Measurements from ENCODE around the gene ROCK2. TPM values are rescaled to one million over a fixed set of nuclear protein-coding genes. Genes with fewer than 3 reads are reported as not detected.

The ROCK2 gene
- polyA plus RNA-seq, 2 of the 4 experiments (the other 2 are of a cell fraction) = 34.0 to 38.7 TPM

DNA sequence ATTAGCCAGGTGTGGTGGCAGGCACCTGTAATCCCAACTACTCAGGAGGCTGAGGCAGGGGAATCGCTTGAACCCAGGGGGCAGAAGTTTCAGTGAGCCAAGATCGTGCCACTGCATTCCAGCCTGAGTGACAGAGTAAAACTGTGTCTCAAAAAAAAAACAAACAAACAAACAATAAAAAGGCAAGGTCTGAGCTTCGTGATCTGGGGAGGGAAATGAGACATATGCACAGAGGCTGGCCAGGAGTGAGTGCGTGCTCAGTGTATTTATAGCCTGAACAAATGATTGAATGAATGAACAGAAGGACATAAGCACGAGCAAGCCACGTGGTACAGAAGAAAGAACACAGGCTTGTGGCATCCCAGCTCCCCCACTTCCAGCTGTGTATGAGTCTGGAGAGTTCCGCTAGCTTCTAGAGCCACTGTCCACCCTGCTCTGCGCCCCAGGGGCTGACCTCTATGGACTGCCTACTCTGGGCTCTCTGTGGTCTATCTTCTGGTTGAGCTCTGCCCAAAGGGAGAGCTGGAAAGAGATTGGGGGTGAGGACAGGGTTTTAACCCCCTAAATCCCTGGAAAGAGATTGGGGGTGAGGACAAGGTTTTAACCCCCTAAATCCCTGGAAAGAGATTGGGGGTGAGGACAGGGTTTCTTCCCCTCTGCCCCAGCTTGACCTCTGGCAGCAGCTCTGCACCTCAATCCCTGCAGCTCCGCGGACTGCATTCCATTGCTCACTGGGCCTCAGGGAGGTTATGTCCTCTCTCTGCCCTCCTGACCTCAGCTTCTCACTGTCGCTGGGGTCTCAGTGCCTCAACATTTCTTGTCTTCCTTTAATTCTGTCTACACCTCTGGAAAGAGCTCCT lies 11.0 kb upstream of the ROCK2 start:
- 75% methylated on average over 11 of the region's 11 CpGs for WGBS (ENCODE audit: missing lambda C conversion rate)
- no peak for FAIRE-seq
- CTCF ChIA-PET = interaction anchor here (0.6 to 2.6 kb wide), 7 partner anchors 9 to 59 kb away, joined by 3 to 11 read pairs (median 4); no protein-coding TSS in a partner anchor

More for the DNA sequence above, 11.0 kb upstream of the ROCK2 start:
- H3K4me1 ChIP-seq = 0 out of 3 replicates have a peak, but pooled peaks cover 5% of the 10 kb centered on the region
- DNase-seq (ENCODE audit: low read depth in 1 of 2, low spot score in 1 of 2) (no peak), ATAC-seq (peak in 1 of 2 experiments; percentile 14; a peak in 1 of 6 replicates)
- no peak overlapping the region for H3K4me3 ChIP-seq
- no peak overlapping the region for H3K27ac ChIP-seq
- no peak overlapping the region for H3K4me2 ChIP-seq
- POLR2A ChIA-PET = interaction anchor here (1.1 kb wide), 1 partner anchor 11 kb away, joined by 7 read pairs; the partner anchor contains the start of gene ROCK2
- TF ChIP-seq NPAS2 (CRISPR knock-in tag; IDR thresholded peaks at IDR 0.05; ENCODE audit: borderline replicate concordance) = no peak
- TF ChIP-seq, protein P1, sequence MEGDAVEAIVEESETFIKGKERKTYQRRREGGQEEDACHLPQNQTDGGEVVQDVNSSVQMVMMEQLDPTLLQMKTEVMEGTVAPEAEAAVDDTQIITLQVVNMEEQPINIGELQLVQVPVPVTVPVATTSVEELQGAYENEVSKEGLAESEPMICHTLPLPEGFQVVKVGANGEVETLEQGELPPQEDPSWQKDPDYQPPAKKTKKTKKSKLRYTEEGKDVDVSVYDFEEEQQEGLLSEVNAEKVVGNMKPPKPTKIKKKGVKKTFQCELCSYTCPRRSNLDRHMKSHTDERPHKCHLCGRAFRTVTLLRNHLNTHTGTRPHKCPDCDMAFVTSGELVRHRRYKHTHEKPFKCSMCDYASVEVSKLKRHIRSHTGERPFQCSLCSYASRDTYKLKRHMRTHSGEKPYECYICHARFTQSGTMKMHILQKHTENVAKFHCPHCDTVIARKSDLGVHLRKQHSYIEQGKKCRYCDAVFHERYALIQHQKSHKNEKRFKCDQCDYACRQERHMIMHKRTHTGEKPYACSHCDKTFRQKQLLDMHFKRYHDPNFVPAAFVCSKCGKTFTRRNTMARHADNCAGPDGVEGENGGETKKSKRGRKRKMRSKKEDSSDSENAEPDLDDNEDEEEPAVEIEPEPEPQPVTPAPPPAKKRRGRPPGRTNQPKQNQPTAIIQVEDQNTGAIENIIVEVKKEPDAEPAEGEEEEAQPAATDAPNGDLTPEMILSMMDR (IDR thresholded peaks at IDR 0.05) = no peak
- TF ChIP-seq ZSCAN20 (CRISPR knock-in tag; IDR thresholded peaks at IDR 0.05) = no peak
- TF ChIP-seq, protein P2, sequence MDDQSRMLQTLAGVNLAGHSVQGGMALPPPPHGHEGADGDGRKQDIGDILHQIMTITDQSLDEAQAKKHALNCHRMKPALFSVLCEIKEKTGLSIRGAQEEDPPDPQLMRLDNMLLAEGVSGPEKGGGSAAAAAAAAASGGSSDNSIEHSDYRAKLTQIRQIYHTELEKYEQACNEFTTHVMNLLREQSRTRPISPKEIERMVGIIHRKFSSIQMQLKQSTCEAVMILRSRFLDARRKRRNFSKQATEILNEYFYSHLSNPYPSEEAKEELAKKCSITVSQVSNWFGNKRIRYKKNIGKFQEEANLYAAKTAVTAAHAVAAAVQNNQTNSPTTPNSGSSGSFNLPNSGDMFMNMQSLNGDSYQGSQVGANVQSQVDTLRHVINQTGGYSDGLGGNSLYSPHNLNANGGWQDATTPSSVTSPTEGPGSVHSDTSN (IDR thresholded peaks at IDR 0.05) = no peak
- TF ChIP-seq, protein P3, sequence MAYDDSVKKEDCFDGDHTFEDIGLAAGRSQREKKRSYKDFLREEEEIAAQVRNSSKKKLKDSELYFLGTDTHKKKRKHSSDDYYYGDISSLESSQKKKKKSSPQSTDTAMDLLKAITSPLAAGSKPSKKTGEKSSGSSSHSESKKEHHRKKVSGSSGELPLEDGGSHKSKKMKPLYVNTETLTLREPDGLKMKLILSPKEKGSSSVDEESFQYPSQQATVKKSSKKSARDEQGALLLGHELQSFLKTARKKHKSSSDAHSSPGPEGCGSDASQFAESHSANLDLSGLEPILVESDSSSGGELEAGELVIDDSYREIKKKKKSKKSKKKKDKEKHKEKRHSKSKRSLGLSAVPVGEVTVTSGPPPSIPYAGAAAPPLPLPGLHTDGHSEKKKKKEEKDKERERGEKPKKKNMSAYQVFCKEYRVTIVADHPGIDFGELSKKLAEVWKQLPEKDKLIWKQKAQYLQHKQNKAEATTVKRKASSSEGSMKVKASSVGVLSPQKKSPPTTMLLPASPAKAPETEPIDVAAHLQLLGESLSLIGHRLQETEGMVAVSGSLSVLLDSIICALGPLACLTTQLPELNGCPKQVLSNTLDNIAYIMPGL (CRISPR knock-in tag; IDR thresholded peaks at IDR 0.05; ENCODE audit: borderline replicate concordance) = no peak
- TF ChIP-seq KDM5A (IDR thresholded peaks at IDR 0.05) = no peak
- no peak for TF ChIP-seq CEBPB (IDR thresholded peaks at IDR 0.05)
- TF ChIP-seq, protein P4, sequence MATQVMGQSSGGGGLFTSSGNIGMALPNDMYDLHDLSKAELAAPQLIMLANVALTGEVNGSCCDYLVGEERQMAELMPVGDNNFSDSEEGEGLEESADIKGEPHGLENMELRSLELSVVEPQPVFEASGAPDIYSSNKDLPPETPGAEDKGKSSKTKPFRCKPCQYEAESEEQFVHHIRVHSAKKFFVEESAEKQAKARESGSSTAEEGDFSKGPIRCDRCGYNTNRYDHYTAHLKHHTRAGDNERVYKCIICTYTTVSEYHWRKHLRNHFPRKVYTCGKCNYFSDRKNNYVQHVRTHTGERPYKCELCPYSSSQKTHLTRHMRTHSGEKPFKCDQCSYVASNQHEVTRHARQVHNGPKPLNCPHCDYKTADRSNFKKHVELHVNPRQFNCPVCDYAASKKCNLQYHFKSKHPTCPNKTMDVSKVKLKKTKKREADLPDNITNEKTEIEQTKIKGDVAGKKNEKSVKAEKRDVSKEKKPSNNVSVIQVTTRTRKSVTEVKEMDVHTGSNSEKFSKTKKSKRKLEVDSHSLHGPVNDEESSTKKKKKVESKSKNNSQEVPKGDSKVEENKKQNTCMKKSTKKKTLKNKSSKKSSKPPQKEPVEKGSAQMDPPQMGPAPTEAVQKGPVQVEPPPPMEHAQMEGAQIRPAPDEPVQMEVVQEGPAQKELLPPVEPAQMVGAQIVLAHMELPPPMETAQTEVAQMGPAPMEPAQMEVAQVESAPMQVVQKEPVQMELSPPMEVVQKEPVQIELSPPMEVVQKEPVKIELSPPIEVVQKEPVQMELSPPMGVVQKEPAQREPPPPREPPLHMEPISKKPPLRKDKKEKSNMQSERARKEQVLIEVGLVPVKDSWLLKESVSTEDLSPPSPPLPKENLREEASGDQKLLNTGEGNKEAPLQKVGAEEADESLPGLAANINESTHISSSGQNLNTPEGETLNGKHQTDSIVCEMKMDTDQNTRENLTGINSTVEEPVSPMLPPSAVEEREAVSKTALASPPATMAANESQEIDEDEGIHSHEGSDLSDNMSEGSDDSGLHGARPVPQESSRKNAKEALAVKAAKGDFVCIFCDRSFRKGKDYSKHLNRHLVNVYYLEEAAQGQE (IDR thresholded peaks at IDR 0.05) = no peak
- TF ChIP-seq, protein P5, sequence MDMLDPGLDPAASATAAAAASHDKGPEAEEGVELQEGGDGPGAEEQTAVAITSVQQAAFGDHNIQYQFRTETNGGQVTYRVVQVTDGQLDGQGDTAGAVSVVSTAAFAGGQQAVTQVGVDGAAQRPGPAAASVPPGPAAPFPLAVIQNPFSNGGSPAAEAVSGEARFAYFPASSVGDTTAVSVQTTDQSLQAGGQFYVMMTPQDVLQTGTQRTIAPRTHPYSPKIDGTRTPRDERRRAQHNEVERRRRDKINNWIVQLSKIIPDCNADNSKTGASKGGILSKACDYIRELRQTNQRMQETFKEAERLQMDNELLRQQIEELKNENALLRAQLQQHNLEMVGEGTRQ (IDR thresholded peaks at IDR 0.05) = no peak
- no peak for TF ChIP-seq CHD4 (IDR thresholded peaks at IDR 0.05; ENCODE audit: borderline replicate concordance)
- TF ChIP-seq, protein P6, sequence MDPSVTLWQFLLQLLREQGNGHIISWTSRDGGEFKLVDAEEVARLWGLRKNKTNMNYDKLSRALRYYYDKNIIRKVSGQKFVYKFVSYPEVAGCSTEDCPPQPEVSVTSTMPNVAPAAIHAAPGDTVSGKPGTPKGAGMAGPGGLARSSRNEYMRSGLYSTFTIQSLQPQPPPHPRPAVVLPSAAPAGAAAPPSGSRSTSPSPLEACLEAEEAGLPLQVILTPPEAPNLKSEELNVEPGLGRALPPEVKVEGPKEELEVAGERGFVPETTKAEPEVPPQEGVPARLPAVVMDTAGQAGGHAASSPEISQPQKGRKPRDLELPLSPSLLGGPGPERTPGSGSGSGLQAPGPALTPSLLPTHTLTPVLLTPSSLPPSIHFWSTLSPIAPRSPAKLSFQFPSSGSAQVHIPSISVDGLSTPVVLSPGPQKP (IDR thresholded peaks at IDR 0.05; ENCODE audit: low read depth, low read length) = no peak
- TF ChIP-seq JUNB (IDR thresholded peaks at IDR 0.05) = no peak
- TF ChIP-seq MAFK (IDR thresholded peaks at IDR 0.05; ENCODE audit: partially characterized antibody) = no peak
- TF ChIP-seq RAD21 (conservative IDR thresholded peaks at IDR 0.05 in 1 of 2, IDR thresholded peaks at IDR 0.05 in 1 of 2) = no peak
- H3K9me3 ChIP-seq = no peaks in the 10 kb centered on the region
